K562 (cell line): Measurements from ENCODE around the gene FAM219A. TPM values are rescaled to one million over a fixed set of nuclear protein-coding genes. Genes with fewer than 3 reads are reported as not detected.

ENCODE experiments used
- ATF3 ChIP-seq, 2 experiments: fragments of 450-650 bp in 1 of 2; sonication (generic) in 1 of 2; formaldehyde crosslinking in 1 of 2; IDR thresholded peaks in 1 of 2; conservative IDR thresholded peaks in 1 of 2; 2 replicates each; pipeline versions ENCODE4 v1.6.1 to v1.8.1; 2016 to 2023; ENCODE audit warnings: mild to moderate bottlenecking in 2 of 2, moderate library complexity in 2 of 2, inconsistent platforms in 1 of 2, missing genetic modification reagents in 1 of 2
- ATF4 ChIP-seq: fragments of 450-650 bp; formaldehyde crosslinking; IDR thresholded peaks from 2 replicates; pipeline ENCODE4 v1.4.0; 2022; ENCODE audit warnings: mild to moderate bottlenecking, moderate library complexity
- CHCHD3 ChIP-seq: fragments of 250-450 bp; sonication (Bioruptor Pico); IDR thresholded peaks from 2 replicates; pipeline ENCODE4 v2.1.2; 2022; ENCODE audit warnings: mild to moderate bottlenecking
- FOXJ3 ChIP-seq: sonication (generic); formaldehyde crosslinking; IDR thresholded peaks from 2 replicates; pipeline ENCODE4 v1.4.0; 2020; ENCODE audit warnings: mild to moderate bottlenecking, missing genetic modification reagents
- LCOR ChIP-seq: sonication (generic); formaldehyde crosslinking; IDR thresholded peaks from 2 replicates; pipeline ENCODE4 v1.8.0; 2022; ENCODE audit warnings: mild to moderate bottlenecking, missing genetic modification reagents
- MAFG ChIP-seq: fragments of 450-650 bp; conservative IDR thresholded peaks from 2 replicates; pipeline ENCODE4 v1.6.1; 2016; ENCODE audit warnings: missing genetic modification characterization, missing compliant biosample characterization
- NCOA1 ChIP-seq: fragments of 450-650 bp; IDR thresholded peaks from 2 replicates; pipeline ENCODE4 v1.6.1; 2016; ENCODE audit warnings: low read depth
- NR2C1 ChIP-seq, 2 experiments: fragments of 450-650 bp; IDR thresholded peaks; 2 replicates each; pipeline ENCODE4 v1.6.1; 2017; ENCODE audit warnings: mild to moderate bottlenecking in 2 of 2, antibody characterized with exemption in 1 of 2, inconsistent platforms in 1 of 2, missing compliant biosample characterization in 1 of 2, missing genetic modification characterization in 1 of 2
- RFX7 ChIP-seq: fragments of 250-450 bp; sonication (Bioruptor Pico); IDR thresholded peaks from 2 replicates; pipeline ENCODE4 v1.5.1; 2021; ENCODE audit warnings: mild to moderate bottlenecking
- TBL1XR1 ChIP-seq, 2 experiments: IDR thresholded peaks; 2 replicates each; pipeline ENCODE4 v1.6.1; 2012; ENCODE audit warnings: improper control_type of control experiment in 2 of 2, low read length in 2 of 2, mild to moderate bottlenecking in 1 of 2
- TFE3 ChIP-seq: fragments of 450-650 bp; formaldehyde crosslinking; IDR thresholded peaks from 2 replicates; pipeline ENCODE4 v1.4.0; 2020; ENCODE audit warnings: mild to moderate bottlenecking, mixed read lengths
- ZHX1 ChIP-seq: fragments of 150-350 bp; conservative IDR thresholded peaks from 2 replicates; pipeline ENCODE4 v1.6.1; 2014; ENCODE audit warnings: low read length
- ZMIZ1 ChIP-seq, 2 experiments: fragments of 150-350 bp in 1 of 2; IDR thresholded peaks; 2 replicates each; pipeline ENCODE4 v1.6.1; 2012 to 2016; ENCODE audit warnings: low read depth in 2 of 2, low read length in 2 of 2, mild to moderate bottlenecking in 1 of 2, moderate library complexity in 1 of 2
- ZNF24 ChIP-seq: fragments of 450-650 bp; IDR thresholded peaks from 2 replicates; pipeline ENCODE4 v1.6.1; 2016
- polyA plus RNA-seq, 8 experiments: library from polyadenylated mRNA; depleted of rRNA in 4 of 8; stranded (reverse) in 5 of 8; unstranded in 3 of 8; fragments of >200 nt; fragmentation: Nextera tagmentation in 2 of 8; fragmentation: Illumina TruSeq in 1 of 8; extraction: Ambion mirVana in 2 of 8; extraction: Trizol in 1 of 8; gene quantifications; 2 replicates each; pipeline versions ENCODE4 v1.2.1 to v1.2.3, GENCODE V29; 2011 to 2014; ENCODE audit warnings: inconsistent platforms in 1 of 8, missing spikeins in 1 of 8
- total RNA-seq, 7 experiments: library from RNA; depleted of rRNA in 6 of 7; stranded (reverse); fragments of >200 nt in 6 of 7; fragmentation: Illumina TruSeq in 2 of 7; extraction: Trizol in 2 of 7; gene quantifications; 2 replicates each; pipeline versions ENCODE4 v1.2.1 to v1.2.3, GENCODE V29; 2011 to 2021; ENCODE audit warnings: low replicate concordance in 1 of 7

FAM219A gene
- total and polyA plus RNA-seq, 9 of the 15 experiments (the other 6 are each of a cell fraction or from before 2014, with no cell fraction given) = 0.63 to 8.6 (median 2.9) TPM

GRCh38 chr9:34458013-34458958, at the start of gene FAM219A, which contains the start of gene DNAI1 (continued):
- no peak for TF ChIP-seq ATF4 (CRISPR knock-in tag)
- no peak for TF ChIP-seq ATF3 (IDR thresholded peaks at IDR 0.05)
- TF ChIP-seq ATF3 (CRISPR knock-in tag; conservative IDR thresholded peaks at IDR 0.05) = no peak
- TF ChIP-seq NR2C1 (IDR thresholded peaks at IDR 0.05) = no peak
- no peak for TF ChIP-seq NR2C1 (tag; IDR thresholded peaks at IDR 0.05)
- TF ChIP-seq FOXJ3 = no peak
- TF ChIP-seq RFX7 = no peak
- TF ChIP-seq TBL1XR1 (IDR thresholded peaks at IDR 0.05; ENCODE audit: low read length in 2 of 2) = no peak
- TF ChIP-seq MAFG (tag) = peak; percentile 68
- TF ChIP-seq LCOR (CRISPR knock-in tag) = no peak
- TF ChIP-seq CHCHD3 (CRISPR knock-in tag) = no peak
- TF ChIP-seq NCOA1 = no peak
- TF ChIP-seq ZHX1 = no peak
- no peak for TF ChIP-seq ZMIZ1 (IDR thresholded peaks at IDR 0.05; ENCODE audit: low read depth in 2 of 2, low read length in 2 of 2)
- no peak for TF ChIP-seq ZNF24
- TF ChIP-seq TFE3 = no peak
